Activated CD4-positive, alpha-beta T cell treated with anti-CD3 and anti-CD28 coated beads, Interleukin-2, amount 50 U/mL, for 16 hours (primary cell): ENCODE data around the gene RPL5.
"Not testable (repeated sequence)": the region's sequence is repeated elsewhere in the genome, so short reads cannot be mapped to it uniquely, and the experiment has no call there.

Experiments used
- DNase-seq: peaks from one replicate; pipeline ENCODE4 v3.0.0-alpha.2; 2020

The RPL5 gene

GRCh38 chr1:92831762-92832536, at the start of gene RPL5:
Gene RPL5 (plus strand): TSS chr1:92832040. CDS start chr1:92832115, 75 bp downstream.
- peak; percentile 98 for DNase-seq

- DNase-seq: not testable (repeated sequence)
Measured at GRCh38 chr1:92783550-92783949, 48.3 kb upstream of the RPL5 start.

- peak; percentile 84 for DNase-seq
Measured at GRCh38 chr1:92784021-92784638, 47.7 kb upstream of the RPL5 start.

- DNase-seq: peak; percentile 60
Measured at GRCh38 chr1:92784639-92785500, 47.0 kb upstream of the RPL5 start, which contains the start of gene EVI5. Gene EVI5 (minus strand): TSS chr1:92785108. CDS start chr1:92736546, 48,562 bp downstream.

- DNase-seq: no peak
Measured at GRCh38 chr1:92786111-92786901, 45.5 kb upstream of the RPL5 start.

GRCh38 chr1:92790081-92790480, 41.8 kb upstream of the RPL5 start:
- no peak for DNase-seq

GRCh38 chr1:92790867-92791266, 41.0 kb upstream of the RPL5 start:
- peak; percentile 34 for DNase-seq

- no peak for DNase-seq
Measured at GRCh38 chr1:92791487-92792066, 40.3 kb upstream of the RPL5 start.

- DNase-seq: no peak
Measured at GRCh38 chr1:92792340-92792782, 39.5 kb upstream of the RPL5 start.

- no peak for DNase-seq
Measured at GRCh38 chr1:92795166-92795565, 36.7 kb upstream of the RPL5 start.

GRCh38 chr1:92797297-92797696, 34.5 kb upstream of the RPL5 start:
- no peak for DNase-seq

GRCh38 chr1:92797961-92798360, 33.9 kb upstream of the RPL5 start:
- no peak for DNase-seq

- no peak for DNase-seq
Measured at GRCh38 chr1:92803140-92803887, 28.5 kb upstream of the RPL5 start.

- no peak for DNase-seq
Measured at GRCh38 chr1:92804721-92805201, 27.1 kb upstream of the RPL5 start.

GRCh38 chr1:92805216-92805615, 26.6 kb upstream of the RPL5 start:
- no peak for DNase-seq

GRCh38 chr1:92808381-92808780, 23.5 kb upstream of the RPL5 start:
- DNase-seq: no peak

GRCh38 chr1:92816732-92817131, 15.1 kb upstream of the RPL5 start:
- no peak for DNase-seq

GRCh38 chr1:92817137-92817697, 14.6 kb upstream of the RPL5 start:
- DNase-seq: no peak

- DNase-seq: peak; percentile 40
Measured at GRCh38 chr1:92817986-92818764, 13.7 kb upstream of the RPL5 start.

GRCh38 chr1:92820024-92820423, 11.8 kb upstream of the RPL5 start:
- no peak for DNase-seq
